Activated CD4-positive, alpha-beta T cell treated with anti-CD3 and anti-CD28 coated beads, Interleukin-2, amount 50 U/mL, for 16 hours (primary cell): ENCODE measurements around the gene SLC4A8.

Experiments used
- DNase-seq: peaks from one replicate; pipeline ENCODE4 v3.0.0-alpha.2; 2020

SLC4A8 gene

GRCh38 chr12:51424662-51425539 lies at the start of gene SLC4A8:
TSS of gene SLC4A8 (plus strand) at chr12:51424831. CDS start at chr12:51424988, 157 bp downstream.
- peak; percentile 85 for DNase-seq

DNA sequence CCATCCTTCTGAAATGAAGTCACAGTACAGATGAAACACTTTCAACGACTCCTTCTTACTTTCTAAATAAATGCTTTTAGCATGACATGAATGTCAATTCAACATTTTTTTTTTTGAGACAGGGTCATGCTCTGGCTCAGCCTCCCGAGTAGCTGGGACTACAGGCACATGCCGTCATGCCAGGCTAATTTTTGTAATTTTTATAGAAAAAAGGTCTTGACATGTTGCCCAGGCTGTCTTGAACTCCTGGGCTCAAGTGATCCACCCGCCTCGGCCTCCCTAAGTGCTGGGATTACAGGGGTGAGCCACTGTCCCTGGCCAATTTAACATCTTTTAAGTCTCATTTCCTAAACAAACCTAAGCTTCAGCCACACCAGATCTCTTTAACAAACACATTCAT lies 49.8 kb upstream of the SLC4A8 start:
- no peak for DNase-seq

GRCh38 chr12:51377099-51377984 lies 47.3 kb upstream of the SLC4A8 start:
- no peak for DNase-seq

DNA sequence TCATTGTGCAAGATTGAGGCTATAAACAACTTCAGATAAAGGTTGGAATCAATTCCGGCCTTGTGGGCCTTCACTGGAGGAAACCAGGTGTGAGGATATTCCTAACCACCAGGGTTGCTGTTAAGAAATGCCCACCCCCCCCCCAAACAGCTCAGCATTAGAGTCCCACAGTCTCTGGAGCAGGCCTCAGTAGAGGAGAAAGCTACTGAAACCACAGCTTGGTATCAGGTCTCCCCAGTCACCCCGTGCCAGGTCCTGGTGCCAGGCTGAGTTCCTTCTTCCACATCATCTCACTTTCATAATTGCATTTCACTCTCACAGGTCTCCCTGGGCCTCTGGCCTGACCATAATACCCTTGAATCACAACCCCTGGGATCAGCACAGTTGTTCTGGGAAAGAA lies 45.9 kb upstream of the SLC4A8 start:
- DNase-seq = no peak

GRCh38 chr12:51379571-51379970 lies 45.1 kb upstream of the SLC4A8 start:
- no peak for DNase-seq

DNA sequence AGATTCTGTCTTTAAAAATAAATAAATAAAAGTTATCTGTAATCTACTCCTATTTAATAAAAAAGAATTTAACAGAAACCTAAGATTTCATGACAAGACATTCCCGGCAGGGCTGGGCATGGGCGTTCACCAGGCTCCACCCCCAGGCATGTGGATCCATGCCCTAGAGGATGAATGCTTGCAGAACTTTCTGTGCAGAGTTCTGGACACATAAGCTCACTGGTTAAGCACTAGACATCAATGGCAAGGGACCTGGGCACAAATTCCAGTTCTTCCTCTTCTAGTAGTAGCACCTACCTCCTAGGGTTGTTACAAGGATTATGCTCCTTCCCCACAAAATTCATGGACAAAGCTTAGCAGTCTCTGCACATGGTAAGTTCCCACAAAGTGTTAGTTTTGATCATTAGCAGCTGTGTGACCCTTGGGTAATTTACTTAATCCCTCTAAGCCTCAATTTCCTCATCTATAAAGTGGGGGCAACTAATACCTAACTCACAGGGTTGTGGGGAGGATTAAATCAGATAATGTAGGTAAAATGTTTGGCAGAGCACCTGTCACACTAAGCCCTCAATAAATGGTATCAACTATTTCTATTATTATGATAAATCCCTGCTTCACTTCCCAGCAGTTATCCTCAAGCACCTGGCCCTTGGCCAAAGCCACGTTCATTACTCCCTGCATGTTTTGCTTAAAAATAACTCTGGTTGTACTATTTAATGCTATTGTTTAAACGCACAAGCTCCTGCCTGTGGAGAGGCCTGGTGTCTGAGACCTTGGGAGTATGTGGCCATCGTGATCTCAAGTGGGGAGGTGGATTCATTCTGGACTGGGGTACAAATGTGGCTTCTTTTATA lies 43.2 kb upstream of the SLC4A8 start:
- no peak for DNase-seq

DNA sequence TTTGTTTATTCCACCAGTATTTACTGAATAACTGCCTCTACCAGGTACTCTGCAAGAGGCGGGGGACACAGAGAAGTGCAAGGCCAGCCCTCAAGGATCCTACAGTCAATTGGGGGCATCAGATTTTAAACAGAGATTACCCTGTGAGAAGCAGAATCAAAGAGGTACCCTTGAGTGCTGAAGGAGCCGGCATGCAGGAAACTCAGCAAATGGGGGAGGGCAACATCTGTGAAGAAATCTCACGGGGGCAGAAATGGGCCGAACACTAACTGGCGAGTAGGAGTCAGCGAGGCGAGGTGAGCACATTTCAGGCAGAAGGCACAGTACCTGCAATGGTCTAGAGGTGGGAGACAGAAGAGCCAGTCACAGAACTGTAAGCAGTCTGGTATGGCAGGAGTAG lies 42.5 kb upstream of the SLC4A8 start:
- DNase-seq = no peak

- no peak for DNase-seq
Observed at GRCh38 chr12:51383269-51383905, 41.2 kb upstream of the SLC4A8 start.

- DNase-seq = no peak
Observed at GRCh38 chr12:51386351-51386750, 38.3 kb upstream of the SLC4A8 start.

DNA sequence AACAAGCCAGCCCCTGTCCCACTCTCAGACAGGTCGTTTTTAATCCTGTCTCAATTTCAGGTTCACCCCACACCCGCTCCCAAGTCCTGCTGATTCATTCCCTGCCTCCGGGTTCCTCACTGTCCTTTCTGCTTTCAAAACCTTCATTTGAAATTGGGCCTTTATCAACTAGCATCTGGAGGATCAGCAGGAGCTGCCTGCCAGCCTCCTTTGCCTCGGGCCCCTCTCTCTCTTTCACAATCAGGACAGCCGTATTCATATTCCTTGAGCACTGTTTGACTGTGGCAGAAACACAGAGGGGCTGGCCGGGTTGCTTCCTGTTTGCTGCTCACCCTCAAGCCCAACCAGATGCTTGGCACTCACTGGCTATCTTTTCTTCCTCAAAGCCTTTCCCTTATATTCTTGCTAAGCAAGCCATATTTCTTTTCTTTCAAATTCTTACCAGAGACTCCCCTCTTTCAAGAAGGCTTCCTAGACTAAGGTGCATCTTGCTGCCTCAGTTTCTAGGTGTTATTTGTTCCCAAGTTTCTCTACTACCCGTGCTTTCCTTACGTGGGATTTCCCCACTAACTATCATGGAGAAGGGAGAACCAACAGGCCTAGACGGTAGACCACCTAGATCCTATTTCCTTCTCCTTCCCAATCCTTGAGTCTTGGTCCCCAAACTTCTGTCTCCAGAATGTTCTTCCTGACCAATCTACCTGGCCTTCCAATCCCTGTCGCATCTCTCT lies 36.4 kb upstream of the SLC4A8 start:
- DNase-seq = no peak

DNA sequence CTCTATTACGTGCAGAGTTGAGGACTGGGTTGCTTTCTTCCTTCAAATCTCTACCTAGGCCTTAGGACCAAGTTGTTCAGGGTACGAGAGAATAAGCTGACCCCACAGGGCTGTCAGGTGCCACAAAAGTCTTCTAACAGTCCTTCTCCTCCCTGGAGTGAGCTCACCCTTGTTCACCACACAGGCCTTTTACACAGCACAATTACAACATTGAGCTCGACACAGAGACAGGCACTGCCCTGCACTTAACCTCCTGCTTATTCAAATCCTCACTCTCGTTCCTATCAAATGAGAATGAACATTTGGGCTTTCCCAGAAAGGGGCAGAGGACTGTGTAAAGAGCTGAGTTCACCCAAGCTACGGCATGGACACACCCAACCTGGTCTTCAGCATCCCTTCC lies 35.8 kb upstream of the SLC4A8 start:
- DNase-seq = no peak

DNA sequence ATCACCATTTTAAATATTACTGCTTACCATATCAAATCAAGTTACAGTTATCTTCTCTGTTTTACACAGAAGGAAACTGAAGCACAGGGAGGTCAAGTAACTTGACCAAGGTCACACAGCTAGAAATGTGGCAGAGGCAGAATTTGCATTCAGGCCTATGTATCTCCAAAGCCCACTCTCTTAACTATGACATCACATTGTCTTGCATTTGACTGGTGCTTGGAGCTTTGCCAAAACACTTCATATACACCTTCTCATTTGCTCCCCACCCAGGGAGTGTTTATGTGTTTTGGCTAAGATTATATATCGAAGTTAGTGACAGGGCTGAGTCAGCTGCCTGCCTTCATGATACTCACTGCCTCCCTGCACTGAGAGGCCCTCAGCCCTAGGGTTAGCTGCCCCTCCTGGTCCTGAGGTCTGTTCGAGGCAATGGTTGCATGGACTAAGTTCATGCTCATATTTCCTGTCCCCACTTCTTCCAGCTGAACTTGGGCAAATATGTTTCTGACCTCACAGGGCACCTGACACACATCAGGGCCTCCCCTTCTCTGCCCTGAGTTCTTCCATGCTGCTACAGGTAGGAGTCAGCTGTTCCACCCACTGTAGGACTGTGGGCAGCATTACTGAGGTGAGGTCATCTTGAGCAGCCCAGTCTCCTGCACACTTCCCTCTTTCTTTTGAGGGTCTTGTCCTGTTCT lies 35.2 kb upstream of the SLC4A8 start:
- no peak for DNase-seq

DNA sequence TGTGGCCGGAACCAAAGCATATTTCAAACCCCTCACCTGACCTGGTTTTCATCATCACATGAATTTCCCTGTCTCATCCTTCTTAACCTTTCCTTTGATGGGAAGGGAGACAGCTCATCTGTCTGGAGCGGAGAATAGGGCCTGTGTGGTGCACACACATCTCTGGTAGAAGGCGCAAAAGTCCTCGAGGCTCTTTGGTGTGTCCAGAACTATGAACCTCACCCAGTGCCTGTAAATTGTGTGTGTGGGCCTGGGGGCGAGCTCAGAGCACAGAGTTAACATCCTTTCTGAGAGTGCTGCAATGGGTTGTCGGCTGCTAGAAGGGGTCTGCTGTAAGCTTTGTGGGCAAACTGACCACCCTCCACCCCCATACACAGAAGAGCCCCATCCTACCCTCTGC lies 34.2 kb upstream of the SLC4A8 start:
- DNase-seq = no peak

- no peak for DNase-seq
Observed at GRCh38 chr12:51390891-51391282, 33.7 kb upstream of the SLC4A8 start.

GRCh38 chr12:51391283-51392123 lies 33.1 kb upstream of the SLC4A8 start, which contains the start of gene GALNT6:
TSS of gene GALNT6 (minus strand) at chr12:51391406. CDS start at chr12:51379781, 11,625 bp downstream.
- peak; percentile 46 for DNase-seq

GRCh38 chr12:51392556-51393237 lies 31.9 kb upstream of the SLC4A8 start:
- no peak for DNase-seq

- DNase-seq = peak; percentile 75
Observed at GRCh38 chr12:51393676-51394545, 30.7 kb upstream of the SLC4A8 start.
